Neural cell (in vitro differentiated cells): Measurements from ENCODE around the gene CEP192.

Experiments used
- EP300 ChIP-seq: fragments of 450-650 bp; conservative IDR thresholded peaks from 2 replicates; pipeline ENCODE4 v1.6.1; 2014; ENCODE audit warnings: antibody characterized with exemption, mild to moderate bottlenecking, moderate library complexity; ENCODE audit not compliant: poor library complexity, severe bottlenecking
- EZH2 ChIP-seq: fragments of 200-600, 300-800 bp; shearing (Covaris generic), sonication (generic); IDR thresholded peaks from 2 replicates; pipeline ENCODE4 v1.6.1; 2014; ENCODE audit warnings: antibody characterized with exemption, low read length, borderline replicate concordance, mild to moderate bottlenecking; ENCODE audit not compliant: insufficient read depth, poor library complexity, severe bottlenecking
- MXI1 ChIP-seq: fragments of 450-650 bp; conservative IDR thresholded peaks from 2 replicates; pipeline ENCODE4 v1.6.1; 2014; ENCODE audit warnings: antibody characterized with exemption, mild to moderate bottlenecking; ENCODE audit not compliant: poor library complexity, severe bottlenecking
- POLR2AphosphoS5 ChIP-seq: IDR thresholded peaks from 2 replicates; pipeline ENCODE4 v1.6.1; 2012
- RAD21 ChIP-seq: fragments of 450-650 bp; conservative IDR thresholded peaks from 2 replicates; pipeline ENCODE4 v1.6.1; 2014; ENCODE audit warnings: antibody characterized with exemption, mild to moderate bottlenecking, moderate library complexity
- REST ChIP-seq: IDR thresholded peaks from 2 replicates; pipeline ENCODE4 v1.6.1; 2012; ENCODE audit warnings: borderline replicate concordance
- SMC3 ChIP-seq: fragments of 450-650 bp; conservative IDR thresholded peaks from 2 replicates; pipeline ENCODE4 v1.6.1; 2014; ENCODE audit warnings: antibody characterized with exemption, mild to moderate bottlenecking, moderate library complexity; ENCODE audit not compliant: poor library complexity
- TAF1 ChIP-seq: IDR thresholded peaks from 2 replicates; pipeline ENCODE4 v1.6.1; 2012; ENCODE audit warnings: low read depth
- TF ChIP-seq, protein P1 (sequence below): fragments of 450-650 bp; IDR thresholded peaks from 2 replicates; pipeline ENCODE4 v1.5.1; 2014; ENCODE audit warnings: antibody characterized with exemption, mild to moderate bottlenecking, moderate library complexity; ENCODE audit not compliant: poor library complexity, severe bottlenecking

GRCh38 chr18:13054336-13054735 lies 63.2 kb downstream of the CEP192 start:
- TF ChIP-seq REST (no peak), POLR2AphosphoS5 (no peak), SMC3 (no peak), MXI1 (no peak), TAF1 (no peak), EP300 (no peak), EZH2 (no peak), RAD21 (no peak)
- TF ChIP-seq, protein P1, sequence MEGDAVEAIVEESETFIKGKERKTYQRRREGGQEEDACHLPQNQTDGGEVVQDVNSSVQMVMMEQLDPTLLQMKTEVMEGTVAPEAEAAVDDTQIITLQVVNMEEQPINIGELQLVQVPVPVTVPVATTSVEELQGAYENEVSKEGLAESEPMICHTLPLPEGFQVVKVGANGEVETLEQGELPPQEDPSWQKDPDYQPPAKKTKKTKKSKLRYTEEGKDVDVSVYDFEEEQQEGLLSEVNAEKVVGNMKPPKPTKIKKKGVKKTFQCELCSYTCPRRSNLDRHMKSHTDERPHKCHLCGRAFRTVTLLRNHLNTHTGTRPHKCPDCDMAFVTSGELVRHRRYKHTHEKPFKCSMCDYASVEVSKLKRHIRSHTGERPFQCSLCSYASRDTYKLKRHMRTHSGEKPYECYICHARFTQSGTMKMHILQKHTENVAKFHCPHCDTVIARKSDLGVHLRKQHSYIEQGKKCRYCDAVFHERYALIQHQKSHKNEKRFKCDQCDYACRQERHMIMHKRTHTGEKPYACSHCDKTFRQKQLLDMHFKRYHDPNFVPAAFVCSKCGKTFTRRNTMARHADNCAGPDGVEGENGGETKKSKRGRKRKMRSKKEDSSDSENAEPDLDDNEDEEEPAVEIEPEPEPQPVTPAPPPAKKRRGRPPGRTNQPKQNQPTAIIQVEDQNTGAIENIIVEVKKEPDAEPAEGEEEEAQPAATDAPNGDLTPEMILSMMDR = no peak
